GM15510 (cell line): ENCODE measurements around the gene STARD10.

Source experiments
- POLR2A ChIP-seq: IDR thresholded peaks from 3 replicates; pipeline ENCODE4 v1.6.1; 2011; ENCODE audit warnings: borderline replicate concordance; ENCODE audit not compliant: insufficient read length; ENCODE audit errors: extremely low read depth

Gene STARD10

DNA sequence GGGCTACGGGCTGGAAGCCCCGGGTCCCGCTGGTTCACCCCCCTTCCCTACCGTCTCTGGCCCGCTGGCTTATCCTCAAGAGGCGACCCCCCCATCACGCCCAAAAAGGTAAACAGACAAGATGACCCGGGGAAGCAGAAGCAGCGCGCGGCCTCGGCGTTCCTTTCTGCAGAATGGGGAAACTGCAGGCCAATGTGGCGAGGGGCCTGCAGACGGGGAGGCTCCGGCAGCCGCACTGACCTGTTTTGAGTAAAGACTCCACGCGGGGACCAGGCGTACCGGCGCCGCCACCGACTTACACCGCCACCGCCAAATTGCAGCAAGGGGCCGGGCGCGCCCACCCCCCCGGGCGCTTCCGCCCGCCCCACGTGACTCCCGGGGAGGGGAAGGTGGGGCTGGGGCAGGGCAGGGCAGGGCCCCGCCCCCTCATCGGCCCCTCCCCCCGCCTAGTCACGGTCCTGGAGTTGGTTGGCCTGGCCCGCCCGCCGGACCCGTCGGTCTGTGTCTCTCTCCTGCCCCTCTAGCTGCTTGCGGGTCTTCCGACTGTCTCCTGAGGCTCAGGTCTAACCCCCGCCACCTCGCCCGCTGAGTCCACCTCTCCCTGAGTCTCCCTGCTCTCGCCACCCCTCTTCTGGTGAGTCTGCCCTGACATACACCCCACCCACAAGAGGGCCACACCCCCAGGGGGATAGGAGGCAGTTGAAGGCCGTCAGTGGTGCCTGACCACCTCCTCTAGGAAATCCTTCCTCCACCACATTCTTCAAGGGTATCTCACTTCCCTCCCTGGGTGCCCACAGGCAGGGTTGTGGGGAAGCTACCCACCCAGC is 41.5 kb downstream of the STARD10 start, which contains the start of gene ARAP1:
TSS of gene ARAP1 (minus strand) at position 321 of the 827 bp plus-strand sequence. CDS start 25,280 bp downstream, outside the sequence.
- peak; percentile 58 for TF ChIP-seq POLR2A

DNA sequence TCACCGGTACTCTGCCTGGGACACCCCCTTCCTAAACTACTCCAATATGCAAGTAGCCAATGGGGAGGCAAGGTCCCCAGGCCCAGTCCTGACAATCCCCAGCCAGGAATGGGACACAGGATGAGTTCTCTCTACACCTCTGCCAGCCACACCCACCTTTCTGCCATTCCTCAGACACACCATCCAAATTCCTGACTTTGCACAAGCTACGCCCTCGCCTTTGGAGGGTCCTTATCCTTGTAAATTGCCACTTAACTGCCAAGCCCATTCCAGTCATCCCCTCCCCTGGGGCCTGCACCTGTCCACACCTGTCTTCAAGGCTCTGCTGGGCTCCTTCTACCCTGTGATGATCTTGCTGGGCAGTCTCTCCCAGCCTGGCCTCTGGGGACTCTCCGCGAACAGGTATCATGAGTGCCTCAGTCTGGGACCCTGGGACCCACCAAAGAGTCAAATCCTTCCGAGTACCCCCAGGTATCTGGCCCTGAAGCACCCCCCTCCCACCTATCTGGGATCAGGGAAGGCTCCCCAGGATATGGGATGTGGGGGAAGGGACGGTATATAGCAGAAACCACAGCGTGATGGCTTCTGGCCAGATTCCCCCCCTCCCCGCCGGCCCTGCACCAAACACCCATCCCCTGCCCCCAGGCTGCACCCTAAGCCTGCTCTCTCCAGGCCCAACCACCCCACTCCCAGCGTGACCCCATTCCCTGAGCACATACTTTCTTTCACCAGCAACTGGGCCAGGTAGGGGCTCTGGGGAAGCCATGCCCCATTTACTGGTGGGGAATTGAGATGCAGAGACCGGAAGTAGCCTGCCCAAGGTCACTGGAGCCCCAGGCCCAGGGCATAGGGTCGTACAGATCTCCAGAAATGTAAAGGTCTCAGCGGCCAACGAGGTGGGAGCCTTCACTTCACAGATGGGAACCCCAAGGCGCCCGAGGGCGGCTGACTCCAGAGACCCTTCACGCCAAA is 42.4 kb downstream of the STARD10 start:
- no peak for TF ChIP-seq POLR2A

DNA sequence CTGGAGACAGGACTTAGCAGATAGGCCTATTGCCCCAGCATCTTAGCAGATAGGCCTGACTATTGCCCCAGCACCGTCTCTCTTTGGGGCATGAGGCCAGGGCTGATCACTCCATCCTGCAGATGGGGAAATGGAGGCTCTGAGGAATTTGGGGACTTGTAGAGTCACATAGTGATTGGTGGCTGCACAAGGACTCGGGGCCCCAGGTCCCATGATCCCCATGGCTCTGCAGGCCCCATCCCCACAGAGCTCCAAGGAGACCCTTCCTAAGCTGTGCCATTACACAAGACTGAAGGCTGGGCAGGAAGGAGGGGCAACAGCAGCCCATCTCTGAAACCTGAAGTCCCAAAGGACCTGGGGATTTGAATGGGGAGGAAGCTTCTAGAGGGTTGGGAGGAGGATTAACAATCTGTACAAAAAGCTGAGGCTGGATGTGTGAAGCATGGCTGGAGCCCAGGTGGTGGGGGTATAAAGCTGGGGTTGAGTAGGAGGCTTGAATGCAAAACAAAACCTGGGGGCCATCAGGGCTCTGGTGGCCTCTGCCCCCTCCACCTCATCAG is 43.2 kb downstream of the STARD10 start:
- TF ChIP-seq POLR2A: no peak

DNA sequence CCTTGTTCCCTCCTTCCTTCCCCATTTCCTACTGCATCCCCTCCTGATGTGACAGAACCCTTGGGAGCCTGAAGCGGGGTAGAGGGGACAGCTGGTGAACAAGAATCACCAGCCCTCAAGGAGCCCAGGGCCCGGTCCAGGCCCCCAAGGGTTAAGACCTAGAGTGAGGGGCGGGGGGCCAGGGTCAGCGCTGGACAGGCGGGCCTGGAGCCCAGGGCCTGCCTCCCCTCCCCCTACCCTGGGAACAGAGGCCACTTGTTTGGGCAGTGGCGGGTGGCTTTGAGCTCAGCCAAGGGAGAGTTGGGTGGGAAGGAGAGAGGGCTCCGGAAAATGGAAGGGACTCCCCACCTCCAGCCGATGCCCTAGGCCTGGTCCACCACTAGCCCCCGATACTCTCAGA is 43.8 kb downstream of the STARD10 start:
- TF ChIP-seq POLR2A: no peak

DNA sequence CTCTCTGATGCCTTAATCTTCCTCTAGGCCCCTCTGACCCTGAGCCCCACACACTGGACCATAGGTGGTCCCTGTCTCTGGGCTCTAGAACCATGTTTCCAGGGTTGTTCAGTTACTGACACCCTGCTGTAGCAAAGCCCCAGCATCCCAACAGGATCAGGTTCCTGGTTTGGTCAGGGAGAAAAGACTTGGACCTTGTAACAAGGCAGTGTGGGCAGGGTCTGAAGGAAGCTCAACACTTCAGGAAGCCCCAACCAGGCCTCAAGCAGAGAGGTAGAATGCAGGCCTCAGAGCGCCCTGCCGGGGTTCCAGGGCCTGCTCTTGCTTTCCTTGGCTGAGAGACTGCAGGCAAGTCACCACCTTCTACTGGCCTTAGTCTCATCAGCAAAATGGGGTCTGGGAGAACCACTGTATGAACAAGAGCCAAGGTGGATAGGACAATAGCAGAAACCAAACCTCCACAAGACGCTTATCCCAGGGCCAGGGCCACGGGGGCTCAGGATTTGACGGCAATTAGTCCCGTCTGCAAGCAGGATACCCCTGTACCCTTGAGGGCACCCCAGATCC is 46.5 kb downstream of the STARD10 start:
- TF ChIP-seq POLR2A: no peak

DNA sequence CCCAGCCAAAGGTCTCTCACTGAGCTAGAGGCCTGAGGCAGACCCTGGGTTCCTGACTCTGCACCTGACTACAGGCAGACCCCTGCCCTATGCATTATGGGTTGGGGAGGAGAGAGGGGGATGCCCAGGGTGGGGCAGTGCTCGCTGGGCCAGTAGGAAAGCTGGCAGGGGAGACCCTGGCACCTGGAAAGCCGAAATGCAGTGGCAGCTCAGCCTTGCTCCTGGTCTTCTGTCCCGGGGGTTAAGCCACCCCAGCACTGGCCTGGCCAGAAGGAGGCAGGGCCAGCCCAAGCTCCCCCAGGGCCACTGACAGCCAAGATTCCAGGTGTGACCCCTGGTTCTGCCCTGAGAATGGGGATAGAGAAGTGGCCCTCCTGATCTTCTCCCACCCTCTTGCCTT is 47.0 kb downstream of the STARD10 start:
- TF ChIP-seq POLR2A: no peak

DNA sequence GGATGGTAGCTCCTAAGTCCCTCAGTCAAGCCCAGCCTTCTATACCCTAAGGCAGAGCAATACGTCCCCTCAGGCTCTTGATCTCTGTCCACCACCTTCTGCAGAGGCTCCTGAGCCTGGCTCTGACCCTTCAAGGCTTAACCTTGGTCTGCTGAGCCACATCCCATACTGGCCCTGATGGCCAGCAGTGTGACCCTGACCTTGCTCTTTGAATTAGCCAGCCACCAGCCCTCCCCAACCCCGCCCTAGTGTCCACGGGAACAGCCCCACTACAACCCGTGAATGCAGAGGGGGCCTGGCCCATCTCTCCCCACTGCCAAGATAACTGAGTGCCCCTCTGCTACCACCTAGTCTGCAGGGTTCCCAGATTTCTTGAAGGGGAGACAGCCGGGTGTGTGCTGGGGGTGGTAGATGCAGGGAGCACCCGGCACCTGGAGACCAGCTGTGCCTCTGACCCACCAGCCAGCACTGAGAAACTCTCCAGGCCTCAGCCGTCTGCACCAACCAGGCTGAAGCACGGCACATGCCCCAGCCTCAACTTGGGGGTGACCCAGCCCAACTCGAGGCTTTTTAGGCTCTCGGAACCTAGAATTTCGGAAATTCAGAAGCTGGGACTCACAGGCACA is 47.8 kb downstream of the STARD10 start:
- no peak for TF ChIP-seq POLR2A

DNA sequence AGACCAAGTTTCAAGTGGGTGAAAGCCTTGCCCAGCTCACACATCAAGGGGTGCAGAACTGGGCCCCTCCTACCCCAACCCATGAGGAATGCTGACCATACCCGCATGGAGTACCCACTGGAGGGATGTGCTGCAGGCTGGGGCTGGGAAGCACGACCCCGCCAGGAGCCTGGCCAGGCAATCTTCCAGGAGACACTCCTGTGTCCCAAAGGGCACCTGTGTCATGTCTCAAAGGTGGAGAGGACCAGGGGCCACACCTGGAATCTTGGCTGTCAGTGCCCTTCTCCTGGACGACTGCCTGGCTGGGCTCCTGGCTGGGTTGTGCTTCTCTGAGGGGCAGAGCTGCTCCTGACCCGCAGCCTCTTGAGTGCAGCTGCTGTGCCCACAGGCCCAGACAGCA is 48.3 kb downstream of the STARD10 start:
- TF ChIP-seq POLR2A: no peak

DNA sequence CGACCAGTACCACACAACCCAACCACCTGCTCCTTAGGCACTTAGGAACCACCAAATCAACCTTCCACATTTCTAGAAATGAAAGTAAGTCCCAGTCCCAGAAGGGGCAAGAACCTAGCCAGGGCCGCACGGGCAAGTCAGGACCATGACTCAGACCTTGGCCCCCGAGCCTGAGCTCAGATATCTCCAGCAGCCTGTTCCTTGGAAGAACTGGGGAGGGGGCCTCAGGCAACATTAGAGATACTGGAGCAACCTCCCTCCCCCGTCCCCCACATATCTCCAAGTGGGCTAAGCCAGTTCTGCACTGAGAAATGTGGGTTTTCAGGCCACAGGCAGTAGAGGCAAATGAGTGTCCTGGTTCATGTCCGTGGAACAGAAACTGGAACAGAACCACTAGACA is 49.4 kb downstream of the STARD10 start:
- no peak for TF ChIP-seq POLR2A

DNA sequence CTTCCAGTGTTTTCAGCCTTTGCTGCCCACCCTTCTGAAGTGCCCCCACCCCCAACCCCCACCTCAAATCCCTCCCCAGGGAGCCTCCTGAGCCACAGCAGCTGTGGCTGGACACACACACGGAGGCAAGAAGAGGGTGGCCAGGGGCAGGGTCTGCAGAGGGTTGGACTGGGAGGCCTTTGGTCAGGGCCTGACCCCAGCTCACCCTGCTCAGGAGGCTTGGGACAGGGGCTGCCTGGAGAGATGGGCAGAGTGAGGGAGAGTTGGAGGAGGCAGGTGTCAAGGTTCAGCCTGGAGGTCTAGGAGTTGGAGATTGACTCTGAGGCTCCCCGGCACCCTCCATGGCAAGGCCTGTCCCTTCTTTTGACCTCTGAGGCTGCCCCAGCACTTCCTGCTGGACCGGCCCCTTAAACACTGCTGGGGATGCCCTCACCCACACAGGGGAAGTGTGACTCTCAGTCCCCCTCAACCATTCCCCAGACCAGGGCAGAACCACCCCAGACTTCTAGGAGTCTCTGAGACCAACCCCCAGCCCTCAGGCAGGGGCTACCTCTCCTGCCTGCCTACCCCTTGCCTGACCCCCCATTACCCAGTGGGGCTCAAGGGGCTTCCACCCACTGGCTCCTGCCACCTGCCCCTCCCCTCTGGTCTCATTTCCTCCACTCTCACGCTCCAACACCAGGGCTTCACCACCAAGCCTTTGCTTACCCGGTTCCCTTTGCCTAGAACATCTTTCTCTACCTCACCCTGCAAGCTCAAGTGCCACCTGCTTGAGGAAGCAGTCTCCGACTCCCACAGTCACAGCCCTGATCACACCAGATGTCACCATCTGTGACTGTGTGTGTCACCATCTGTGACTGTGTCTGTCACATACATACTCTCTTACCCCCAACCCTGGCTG is 50.3 kb downstream of the STARD10 start:
- no peak for TF ChIP-seq POLR2A

DNA sequence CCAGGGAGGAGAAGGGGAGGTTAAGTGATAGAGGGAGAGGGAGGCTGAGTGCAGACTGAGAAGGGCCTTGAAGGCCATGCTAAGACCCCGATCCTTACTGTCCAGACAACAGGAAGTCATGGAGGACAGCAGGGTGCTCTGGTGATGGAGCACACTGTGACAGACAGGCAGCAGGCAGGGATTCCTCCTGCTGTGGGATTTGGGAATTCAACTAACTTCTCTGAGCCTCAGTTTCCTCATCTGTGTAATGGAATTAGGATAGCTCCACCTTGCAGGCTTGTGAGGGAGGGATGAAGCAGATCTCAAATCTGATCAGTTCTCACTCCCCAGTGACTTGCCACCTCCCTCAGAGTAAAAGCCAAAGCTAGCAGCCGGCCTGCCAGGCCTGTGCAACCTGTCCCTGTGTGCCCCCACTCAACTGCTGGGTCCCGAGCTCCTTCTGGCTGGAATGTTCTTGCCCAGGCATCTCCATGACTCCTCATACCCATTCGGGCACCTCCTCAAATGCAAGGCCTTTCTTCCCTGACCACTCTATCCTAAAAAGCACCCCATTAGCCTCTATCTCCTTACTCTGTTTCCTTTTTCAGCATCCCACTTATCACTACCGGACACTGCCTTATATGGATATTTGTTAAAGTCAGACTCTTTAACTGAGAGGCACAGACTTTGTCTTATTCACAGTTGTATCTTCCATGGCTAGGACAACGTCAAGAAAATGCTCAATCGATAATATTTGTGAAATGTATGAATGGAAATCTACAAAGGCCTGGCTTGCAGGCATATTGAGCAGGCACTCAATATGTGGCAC is 51.1 kb downstream of the STARD10 start:
- TF ChIP-seq POLR2A: no peak

DNA sequence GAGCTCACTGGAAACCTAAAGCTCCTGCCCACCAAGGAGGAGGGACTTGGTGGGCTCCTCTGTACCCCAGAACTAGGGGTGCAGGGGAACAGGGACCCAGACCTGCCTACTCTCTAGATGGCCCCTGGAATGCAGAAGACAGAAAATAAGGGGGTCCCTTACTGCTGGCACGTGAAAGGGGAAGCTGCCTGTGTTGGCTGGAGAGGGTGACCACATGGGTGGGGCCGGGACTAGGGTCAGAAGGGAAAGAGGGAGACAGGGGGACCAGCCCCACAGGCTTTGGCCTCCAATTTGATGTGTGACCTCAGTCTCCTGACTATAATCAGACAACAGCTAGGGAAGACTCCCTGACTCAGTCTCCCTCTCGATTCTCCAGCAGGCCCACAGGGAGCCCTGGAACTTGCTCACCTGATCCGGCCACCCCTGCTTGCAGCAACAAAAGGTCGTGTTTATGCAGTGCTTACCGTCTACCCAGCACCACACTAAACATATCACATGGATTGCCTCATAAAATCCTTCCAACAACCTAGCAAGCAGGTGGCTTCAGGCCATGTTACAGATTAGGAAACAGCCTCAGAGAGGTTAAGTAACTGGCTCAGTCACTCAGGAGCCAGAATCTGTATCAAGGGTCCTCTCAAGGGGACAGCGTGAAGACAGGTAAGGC is 51.9 kb downstream of the STARD10 start:
- TF ChIP-seq POLR2A: no peak
